HG02852 (cell line): ENCODE results near the gene CDKN2B-AS1.

ENCODE experiments used
- ATAC-seq: cut with Tn5 transposase; IDR thresholded peaks from one replicate; pipeline ENCODE4 v1.9.1; 2021; ENCODE audit warnings: mild to moderate bottlenecking, moderate library complexity; ENCODE audit not compliant: unreplicated experiment

Gene CDKN2B-AS1

DNA sequence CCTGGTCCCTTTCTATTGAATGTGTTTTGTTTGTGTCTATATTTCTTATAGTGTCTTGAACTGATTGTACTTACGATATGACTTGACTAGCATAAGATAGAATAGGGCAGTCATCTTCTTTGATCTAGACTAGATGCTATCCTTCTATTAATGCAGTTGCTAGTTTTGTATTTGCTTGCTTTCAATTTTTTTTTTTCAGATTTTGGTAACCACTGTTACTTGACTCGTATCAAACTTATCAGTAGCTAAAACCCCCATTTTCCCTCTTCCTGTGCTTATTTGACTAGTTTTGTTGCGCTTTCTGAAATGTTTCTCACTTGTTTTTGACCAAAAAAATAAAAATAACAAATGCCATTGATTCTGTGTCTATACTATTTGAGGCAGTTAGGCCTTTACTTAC, 83.5 kb downstream of the CDKN2B-AS1 start:
- ATAC-seq: no peak

DNA sequence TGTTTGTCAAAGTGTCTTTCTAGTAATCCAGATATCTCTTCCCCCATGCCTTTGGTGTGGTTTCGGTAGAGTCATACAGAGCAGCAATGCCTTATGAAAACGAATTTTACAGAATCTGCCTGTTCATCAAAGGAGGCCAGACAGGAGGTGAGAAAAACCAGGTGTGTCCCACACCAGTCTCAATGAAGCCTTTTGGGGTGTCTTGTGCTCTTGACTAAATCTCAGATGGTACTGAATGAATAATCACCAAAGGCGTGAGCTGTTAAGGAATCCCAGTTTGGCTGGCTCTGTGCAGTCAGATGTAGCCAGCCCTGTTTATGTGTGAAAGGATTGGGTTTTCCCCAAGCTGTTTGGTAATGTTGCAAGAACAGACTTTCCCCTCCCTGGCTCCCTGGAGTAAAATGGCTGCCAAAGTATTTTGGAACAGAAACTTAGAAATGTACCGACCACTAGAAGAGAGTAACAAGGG, 85.3 kb downstream of the CDKN2B-AS1 start:
- ATAC-seq: peak; percentile 94

DNA sequence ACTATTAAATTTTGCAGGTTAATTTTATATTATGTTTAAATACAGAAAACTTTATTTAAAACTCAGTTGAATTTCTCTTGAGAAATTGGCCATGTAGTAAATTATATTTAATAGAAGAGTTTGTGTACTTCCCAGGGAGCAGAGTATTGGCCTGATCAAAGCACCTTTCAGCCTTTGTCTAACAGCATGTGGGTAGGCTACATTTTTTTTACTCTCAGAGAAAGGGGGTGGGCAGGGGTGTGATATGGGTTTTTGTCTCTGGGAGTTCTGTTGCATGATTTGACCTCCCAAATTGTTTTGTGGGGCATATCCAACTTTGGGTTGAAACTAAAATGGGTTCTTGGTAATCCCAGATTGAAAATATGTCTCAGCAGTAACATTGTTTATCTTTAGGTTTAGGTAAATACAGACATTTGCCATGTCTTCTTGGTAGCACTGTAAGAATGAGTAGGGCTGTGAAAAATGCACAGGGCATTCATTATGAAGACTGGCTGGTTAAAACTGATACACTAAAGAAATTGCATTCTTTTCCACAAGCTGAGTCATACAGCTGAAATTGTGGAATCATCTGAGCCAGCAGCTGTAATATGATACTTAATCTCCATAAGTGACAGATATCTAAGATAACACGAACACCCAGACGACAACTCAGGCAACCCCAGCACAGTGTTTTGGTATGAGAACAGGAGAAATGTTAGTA, 89.9 kb downstream of the CDKN2B-AS1 start:
- ATAC-seq: no peak

DNA sequence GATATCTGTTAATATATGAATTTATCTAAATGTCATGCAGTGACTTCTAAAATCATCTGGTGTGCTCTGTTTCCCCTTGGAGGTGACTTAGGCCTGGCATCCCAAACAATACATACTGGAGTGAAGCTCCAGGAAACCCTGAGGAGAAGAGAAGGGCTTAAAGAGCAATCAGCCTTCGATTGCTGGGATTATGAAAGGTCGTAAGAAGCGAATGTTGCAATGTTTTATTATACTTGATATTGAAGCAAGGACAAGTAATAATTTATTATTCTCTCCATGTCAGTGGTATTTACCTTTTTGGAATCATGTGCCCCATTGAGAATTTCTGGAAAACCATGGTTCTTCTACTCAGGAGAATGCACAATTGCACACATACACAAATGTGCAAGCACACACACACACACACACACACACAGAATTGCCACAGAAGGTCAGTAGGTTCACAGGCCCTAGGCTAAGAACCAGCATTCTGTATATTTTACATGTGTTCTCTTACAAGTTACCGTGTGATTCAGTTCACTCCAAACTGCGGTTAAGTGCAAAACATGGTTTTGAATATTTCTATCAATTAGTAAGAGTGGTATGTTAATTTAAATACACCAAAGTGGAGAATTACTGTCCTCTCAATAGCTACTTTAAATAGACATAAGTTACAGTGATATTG, 93.6 kb downstream of the CDKN2B-AS1 start:
- no peak for ATAC-seq

DNA sequence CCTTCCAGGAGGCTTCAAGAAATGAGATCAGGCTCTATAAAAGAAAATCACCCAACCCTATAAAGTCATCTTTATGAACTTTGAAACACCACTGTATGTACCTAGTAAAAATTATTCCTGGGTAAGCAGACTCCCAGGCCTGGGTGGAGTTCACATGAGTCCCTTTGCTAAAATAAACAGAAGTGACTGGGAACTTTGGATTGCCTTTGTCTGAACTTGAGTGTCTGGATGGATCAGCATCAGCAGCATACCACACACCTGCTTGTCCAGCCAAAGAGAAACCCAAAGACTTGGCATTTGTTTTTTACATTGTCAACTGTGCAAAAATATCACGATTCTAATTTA, 94.1 kb downstream of the CDKN2B-AS1 start:
- ATAC-seq: no peak

DNA sequence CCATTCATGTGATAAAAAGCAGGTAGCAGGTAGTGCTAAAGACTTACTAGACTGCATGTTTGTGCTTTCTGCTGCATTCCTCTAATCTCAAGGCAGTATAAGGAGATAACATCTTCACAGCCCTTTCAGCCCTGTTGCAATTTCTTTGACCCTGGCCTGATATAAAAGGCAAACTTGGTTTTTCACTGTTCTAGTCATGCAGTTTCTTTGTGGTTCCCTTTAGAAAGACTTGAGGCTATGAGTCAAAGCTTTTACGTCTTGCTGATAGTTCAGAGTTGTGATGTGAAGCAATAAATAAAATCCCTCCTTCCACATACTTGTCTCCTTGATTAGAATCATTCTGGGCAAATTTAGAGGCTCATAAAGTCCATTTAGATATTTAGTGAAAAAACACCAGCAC, 103.1 kb downstream of the CDKN2B-AS1 start:
- no peak for ATAC-seq

DNA sequence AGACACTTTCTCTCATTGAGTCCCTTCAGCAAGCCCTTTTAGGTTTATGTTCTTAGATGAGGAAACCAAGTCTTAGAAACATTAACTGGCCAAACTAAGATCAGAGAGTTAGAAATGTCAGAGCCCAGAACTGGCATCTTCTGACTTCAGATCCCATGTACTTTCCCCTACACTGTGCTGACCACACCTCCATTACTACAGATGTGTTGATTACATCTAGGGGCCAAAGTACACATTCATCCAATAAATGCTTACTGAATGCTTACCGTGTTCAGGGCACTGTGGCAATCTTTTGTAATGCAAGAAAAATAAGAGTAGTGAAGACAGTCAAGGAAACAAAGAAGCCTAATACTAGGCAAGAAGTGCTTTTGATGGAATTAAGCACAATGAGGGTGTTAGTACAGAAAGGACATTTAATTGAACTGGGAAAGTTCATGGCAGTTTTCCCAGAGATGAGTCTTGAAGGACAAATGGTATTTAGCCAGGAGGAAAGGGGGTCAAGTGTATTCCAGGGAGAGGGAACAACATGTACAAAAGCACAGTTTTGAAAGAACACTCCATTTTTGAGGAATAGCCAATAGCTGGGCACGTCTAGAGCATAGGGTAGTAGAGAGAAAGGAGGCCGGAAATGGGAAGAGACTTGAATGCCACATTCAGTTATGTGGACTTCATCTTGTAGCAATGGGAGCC, 104.2 kb downstream of the CDKN2B-AS1 start:
- no peak for ATAC-seq

DNA sequence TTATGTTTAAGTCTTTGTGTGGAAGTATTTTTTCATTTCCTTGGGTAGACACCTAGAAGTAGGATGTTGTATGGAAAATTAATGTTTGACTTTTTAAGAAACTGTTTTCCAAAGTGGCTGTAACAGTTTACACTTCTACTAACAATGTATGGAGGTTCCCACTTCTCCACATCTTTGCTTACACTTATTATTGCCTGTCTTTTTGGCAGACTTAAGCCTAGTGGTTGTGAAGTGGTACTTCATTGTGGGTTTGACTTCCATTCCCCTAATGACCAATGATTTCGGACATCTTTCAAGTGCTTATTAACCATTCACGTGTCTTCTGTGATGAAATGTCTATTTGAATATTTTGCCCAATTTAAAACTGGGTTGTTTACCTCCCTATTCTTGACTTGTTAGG, 106.0 kb downstream of the CDKN2B-AS1 start:
- ATAC-seq: no peak

DNA sequence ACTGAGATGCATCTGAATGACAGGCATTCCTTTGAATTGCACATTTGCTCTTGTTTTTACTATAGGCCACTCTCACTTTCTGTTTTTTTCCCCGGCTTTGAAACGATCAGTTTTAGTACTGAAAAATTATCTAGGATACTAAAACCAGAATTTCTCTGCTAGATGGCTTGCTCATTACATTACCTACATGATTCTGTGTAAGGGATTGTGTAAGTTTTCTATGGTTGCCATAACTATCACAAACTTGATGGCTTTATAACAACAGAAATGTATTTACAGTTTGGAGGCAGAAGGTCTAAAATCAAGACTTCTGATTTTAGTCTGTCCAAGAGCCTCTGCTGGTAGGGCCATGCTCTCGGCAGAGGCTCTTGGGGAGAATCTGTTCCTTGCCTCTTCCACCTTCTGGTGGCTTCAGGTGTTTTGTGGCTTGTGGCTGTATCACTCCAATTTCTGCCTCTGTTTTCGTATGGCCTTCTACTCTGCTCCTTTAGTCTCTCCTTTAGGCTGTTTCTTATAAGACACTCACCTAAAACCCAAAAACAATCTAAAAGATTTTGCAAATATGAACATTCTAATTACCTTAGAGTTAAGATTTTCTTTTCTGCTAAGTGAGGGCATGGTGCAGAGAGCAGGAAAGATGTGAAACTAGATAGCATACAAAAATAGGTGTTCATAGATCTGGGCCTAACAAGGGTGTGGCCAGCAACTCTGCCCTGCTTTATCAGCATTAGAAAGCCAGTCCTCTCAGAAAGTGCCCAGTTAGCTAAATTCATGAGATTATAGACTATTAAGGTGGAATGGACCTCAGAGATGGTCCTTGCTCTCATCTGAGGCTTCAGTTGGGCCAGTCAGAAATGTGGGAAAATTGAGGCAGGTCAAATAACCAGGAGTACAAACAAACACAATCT, 107.8 kb downstream of the CDKN2B-AS1 start:
- ATAC-seq: no peak

DNA sequence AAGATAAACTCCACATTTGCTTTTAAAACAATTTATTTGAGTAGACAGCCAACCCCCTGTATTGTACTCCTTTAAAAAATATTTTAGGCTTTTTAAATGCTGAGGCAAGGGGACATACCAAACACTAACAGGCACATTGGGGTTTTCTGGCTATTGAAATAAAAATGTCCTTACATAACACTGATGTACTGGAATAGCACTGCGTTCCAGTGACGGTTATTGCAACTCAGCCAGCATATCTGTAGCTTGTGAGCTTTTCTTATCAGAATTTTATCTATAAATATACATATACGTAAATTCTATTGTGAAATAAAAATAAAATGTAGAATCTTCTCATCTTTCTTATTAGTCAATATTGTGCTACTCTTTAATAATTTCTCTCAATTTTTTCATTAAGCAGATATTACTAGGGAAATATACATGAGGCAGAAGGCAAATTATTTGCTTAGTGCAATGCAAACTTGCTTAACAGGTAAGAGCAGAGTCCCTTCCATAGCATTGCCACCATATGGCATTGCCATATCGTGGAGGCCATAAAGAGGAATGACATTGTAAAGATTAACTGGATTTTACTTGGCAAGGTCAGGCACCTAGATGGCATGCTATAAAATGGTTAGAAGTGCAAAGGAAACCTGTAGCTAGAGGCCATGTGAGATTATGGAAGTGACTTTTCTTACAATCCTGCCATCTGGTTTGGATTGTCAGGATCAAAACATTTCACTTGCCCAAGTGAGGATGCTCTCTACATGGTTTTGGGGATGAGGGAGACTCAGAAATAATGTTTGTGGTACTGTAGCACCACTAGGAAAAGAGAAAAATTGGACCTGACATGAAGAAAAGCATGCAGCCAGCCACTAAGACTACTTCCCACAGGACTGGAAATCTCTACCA, 109.3 kb downstream of the CDKN2B-AS1 start:
- ATAC-seq: no peak

DNA sequence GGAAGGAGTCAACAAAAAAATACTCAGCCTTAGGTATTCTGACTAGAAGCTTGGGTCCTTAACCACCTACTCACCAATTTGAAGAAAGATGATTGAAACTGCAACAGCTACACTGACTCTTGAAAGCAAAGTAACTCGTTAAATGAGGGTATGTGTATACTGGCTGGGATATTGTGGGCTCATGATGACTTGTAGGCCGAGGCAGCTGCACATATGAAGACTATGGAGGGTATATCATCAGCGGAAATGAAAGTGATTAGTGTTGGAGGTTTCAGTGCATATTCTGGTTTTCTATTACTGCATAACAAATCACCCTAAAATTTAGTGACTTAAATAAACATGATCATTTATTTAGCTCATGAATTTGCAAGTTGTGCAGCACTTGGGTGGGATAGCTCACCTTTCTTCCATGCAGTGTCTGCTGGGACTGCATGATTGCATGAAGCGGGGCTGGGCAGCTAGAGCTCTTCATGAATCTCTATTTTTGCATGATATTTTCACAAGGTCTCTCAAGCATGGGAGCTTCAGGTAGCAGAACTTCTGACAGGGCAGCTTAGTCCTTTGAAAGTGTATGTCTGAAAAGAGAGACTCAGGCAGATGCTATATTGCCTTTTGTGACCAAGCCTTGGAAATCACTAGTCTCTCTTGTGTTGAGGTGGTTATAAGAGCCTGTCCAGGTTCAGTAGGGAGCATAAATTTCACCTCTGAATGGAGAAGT, 110.6 kb downstream of the CDKN2B-AS1 start:
- peak; percentile 98 for ATAC-seq

DNA sequence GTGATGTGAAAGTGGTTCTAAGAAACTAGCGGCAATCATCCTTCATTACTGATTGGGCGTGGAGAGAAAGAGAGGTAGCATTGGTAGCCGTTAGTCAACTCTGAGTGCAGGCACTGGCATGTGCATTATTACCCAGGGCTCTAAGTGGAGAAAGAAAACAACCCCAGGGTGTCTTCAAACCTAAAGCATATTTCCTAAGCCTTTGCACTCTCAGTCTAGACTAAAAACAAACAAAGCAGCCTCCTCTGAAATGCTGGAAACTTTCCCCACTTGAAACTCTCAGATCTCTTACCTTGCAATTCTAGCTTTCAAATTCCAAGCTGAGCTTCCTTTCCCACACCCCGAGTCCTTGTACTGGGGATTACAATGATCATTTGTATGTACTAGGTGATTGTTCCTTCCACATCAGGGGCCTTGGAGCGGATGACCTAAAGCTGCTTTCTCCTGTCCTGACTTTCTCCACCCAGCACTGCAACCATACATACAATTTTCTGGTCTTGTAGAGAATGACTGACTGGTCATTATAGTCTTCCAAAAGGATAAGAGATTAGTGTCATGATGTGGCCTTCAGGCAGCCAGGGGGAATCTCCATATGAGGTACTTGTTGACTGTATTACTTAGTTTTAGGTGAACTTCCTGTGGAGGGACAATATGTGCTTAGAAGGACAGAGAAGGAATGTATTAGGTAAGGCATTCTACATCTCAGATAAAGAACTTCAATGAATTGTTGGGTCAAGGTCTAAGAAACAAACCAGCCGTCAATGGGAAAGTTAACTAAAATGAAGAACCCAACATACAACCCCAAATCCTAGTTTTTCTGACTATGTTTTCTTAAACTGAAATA, 112.8 kb downstream of the CDKN2B-AS1 start:
- no peak for ATAC-seq

DNA sequence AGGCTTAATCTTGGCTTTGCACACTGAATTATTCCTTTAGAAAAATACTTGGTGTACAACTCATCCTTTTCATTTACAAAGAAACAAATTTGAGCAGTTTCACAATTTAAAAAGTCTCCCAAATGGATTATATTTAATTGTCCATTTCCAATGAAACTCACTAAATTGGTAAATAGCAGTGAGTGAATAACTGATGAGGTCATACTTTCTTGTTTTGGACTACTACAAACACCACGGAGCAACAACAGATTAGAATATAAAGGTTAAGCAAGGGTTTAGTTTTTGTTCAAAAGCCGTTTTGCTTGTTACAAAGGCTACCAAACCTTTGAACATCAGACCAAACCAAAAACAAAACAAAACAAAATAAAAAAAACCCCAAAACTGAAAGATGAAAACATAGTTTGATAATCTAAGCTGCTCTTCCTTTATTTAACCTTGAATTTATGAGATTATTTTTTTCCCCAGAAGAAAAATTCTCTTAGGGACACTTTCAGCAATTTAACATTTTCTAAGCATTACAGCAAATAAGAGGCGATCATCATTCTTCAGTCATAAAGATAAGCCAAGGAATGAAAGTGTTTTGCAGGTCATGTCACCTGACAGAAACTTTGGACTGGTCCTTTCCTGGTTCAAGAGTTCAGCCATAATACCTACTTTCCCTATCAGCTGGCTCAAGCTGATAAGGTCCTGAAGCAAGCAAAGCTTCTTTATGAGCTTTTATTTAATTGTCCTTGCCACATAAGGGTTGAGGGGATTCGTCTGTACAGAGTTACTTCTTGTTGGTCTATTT, 114.2 kb downstream of the CDKN2B-AS1 start:
- ATAC-seq: no peak

DNA sequence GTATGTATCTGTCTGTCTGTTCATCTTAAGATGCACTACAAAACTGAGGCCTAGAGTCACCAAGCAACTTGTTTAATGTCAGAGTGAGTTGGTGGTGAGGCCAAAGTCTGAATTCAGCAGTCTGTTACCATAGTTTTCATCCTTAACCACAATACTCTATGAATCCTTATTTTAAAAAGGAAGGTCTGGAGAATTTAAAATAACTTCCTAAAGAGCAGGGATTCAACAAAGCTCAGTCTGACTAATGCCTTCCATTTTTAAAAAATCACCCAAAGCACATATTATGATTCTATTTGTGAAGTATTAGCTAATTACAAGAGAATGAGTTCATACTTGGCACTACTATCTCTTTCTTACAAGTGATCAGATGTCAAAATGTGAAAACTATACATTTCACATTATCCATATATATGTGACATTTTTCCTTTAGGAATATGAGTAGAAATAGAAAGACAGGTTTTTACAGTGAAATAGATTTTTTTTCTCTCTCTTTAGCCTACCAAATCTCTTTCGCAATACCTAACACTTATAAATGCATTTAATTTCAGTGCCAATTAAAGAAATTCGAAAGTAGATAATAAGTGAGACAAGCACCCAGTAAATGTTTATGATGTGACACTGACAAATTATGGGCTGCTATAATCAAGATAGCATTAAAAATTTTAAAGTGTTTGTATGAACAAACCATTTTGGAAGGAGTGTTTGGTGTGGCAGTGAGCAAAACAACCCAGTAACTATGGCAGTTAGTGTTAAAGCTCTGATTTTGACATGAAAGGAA, 116.8 kb downstream of the CDKN2B-AS1 start:
- ATAC-seq: no peak

DNA sequence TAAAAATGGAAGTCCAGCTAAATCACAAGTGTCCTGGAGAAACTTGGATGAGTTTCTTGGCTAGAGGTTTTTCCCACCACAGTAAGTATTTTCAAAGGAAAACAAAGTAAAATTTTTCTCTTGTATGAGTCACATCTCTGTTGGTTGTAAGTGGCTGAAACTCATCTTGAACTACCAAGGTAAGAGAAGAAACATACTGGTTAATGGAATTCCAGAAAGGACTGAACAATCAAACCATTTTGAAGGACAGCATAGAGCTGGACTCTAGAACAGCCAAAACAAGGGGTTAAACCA, 117.3 kb downstream of the CDKN2B-AS1 start:
- no peak for ATAC-seq

DNA sequence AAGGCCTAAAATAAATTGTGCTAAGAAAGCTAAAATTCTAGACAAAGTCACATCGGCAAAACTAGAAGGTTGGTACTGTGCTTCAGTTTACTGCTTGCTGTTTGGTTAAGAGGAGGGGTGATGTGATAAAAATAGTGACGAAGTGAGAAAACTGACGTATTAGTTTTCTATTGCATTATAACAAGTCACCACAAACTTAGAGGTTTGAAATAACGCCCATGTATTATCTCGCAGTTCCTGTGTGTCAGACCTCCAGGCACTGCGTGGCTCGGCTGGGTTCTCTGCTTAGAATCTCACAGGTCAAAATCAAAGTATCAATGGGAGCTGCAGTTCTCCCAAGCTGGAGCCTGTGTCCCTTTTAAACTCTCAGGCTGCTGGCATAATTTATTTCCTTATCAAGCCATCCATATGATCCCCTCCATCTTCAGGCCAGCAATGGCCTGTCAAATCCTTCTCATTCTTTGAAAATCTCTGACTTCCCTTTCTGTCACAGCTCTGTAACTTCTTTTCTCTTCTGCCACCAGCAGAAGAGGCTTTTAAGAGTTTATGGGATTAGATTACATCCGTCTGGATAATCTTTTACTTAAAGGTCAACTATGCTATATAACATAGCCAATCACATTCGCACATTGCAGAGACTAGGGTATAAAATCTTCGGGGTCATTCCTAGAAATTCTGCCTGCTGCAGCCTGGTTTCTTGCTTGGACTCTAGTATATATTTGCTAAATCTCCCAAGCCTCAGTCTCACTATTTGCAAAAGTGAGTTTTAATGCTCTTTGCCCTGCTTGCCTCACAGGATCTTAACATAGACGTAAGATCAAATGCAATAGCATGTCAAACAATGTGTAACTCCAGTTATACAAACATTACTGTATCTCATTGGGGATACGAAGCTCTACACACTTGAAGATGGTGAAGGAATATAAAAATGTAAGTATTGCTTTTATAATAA, 118.6 kb downstream of the CDKN2B-AS1 start:
- no peak for ATAC-seq
